Measurements from ENCODE around the gene MSS51.
"Not testable (repeated sequence)": the region's sequence is repeated elsewhere in the genome, so short reads cannot be mapped to it uniquely, and the experiment has no call there.

MSS51 gene

GRCh38 chr10:73414230-73414945 is 19.0 kb downstream of the MSS51 start:
- DNase-seq (ENCODE audit: low read depth in 2 of 2), result no peak

- DNase-seq (ENCODE audit: low read depth in 2 of 2), result peak; percentile 89 to 90
Observed at GRCh38 chr10:73413528-73414229, 19.7 kb downstream of the MSS51 start, which contains the start of gene ANXA7. TSS of gene ANXA7 (minus strand) at chr10:73414058. CDS start at chr10:73400856, 13,202 bp downstream.

- peak in 1 of 2 donors; percentile 6 for DNase-seq (ENCODE audit: low read depth in 2 of 2)
Observed at GRCh38 chr10:73413108-73413527, 20.2 kb downstream of the MSS51 start.

GRCh38 chr10:73410897-73411296 is 22.5 kb downstream of the MSS51 start:
- no peak for DNase-seq (ENCODE audit: low read depth in 2 of 2)

DNA sequence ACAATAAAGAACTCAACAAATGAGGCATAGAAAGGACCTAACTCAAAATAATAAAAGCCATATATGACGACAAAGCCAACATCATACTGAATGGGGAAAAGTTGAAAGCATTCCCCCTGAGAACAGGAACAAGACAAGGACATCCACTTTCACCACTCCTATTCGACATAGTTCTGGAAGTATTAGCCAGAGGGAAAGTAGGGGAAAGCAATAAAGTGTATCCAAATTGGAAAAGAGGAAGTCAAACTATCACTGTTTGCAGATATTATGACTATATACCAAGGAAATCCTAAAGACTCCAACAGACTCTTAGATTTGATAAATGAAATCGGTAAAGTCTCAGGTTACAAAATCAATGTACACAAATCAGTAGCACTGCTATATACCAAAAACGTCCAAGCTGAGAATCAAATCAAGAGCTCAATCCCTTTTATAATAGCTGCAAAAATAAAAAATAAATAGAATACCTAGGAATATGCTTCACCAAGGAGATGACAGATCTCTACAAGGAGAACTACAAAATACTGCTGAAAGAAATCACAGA is 24.3 kb downstream of the MSS51 start:
- no peak for DNase-seq (ENCODE audit: low read depth in 2 of 2)

DNA sequence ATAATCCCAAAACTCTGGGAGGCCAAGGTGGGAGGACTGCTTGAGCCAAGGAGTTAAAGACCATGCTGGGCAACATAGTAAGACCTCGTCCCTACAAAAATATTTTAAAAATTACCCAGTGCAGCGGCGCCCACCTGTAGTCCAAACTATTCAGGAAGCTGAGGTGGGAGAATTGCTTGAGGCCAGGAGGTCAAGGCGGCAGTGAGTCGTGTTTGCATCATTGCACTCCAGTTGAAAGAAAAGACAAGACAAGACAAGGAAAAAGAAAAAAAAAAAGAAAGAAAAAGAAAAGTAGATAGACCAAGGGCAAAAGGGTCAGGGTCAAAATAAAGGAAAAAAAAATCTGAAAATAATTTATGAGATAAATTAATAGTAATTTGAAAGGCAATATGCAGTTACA is 25.3 kb downstream of the MSS51 start:
- no peak for DNase-seq (ENCODE audit: low read depth in 2 of 2)

GRCh38 chr10:73407495-73407894 is 25.9 kb downstream of the MSS51 start:
- no peak for DNase-seq (ENCODE audit: low read depth in 2 of 2)

GRCh38 chr10:73406846-73407245 is 26.5 kb downstream of the MSS51 start:
- no peak for DNase-seq (ENCODE audit: low read depth in 2 of 2)

DNA sequence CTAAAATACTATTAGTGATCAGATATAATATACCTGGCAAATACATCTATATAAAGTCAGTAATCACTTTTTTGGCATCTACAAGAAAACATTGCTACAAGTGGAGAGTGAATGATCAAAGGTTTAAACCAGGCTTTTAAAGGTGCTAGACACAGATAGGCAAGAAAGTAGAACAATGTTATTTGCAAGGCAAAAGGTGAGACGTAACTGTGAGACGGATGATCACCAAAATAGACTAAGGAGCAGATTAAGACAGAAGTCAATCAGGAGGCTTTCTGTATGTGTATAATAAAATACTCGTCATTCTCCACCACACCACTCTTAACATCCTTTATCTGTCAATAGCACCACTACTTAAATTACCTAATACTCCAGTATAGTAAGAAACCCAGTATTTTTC is 27.8 kb downstream of the MSS51 start:
- no peak for DNase-seq (ENCODE audit: low read depth in 2 of 2)

DNA sequence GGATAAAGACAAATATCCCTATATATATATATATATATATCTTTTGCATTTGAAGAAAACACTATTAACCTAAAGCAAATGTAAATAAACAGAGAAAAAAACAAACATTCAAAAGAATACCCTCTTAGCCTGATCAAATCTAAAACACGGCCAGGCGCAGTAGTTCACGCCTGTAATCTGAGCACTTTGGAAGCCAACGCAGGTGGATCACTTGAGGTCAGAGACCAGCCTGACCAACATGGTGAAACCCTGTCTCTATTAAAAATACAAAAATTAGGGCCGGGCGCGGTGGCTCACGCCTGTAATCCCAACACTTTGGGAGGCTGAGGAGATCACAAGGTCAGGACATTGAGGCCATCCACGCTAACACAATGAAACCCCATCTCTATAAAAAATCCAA is 28.7 kb downstream of the MSS51 start:
- DNase-seq (ENCODE audit: low read depth in 2 of 2), result no peak

- no peak for DNase-seq (ENCODE audit: low read depth in 2 of 2)
Observed at GRCh38 chr10:73401636-73402035, 31.7 kb downstream of the MSS51 start.

DNA sequence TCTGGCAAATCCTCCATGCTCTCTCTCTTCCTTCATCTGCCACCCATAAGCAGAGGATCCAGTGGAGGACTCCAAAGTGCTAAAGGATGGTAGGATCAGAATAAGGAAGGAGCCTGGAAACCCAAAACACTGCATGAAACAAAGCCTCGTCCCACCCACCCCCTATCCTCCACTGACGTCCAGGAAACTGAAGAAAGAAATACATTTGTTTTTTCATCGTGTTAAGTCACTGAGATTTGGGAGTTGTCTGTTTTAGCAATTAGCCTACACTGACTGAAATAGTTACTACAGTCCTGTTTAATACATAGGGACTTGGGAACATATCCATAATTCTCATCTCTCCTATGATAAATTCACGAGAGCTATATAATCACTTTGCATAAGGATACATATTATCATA is 34.3 kb downstream of the MSS51 start:
- no peak for DNase-seq (ENCODE audit: low read depth in 2 of 2)

DNA sequence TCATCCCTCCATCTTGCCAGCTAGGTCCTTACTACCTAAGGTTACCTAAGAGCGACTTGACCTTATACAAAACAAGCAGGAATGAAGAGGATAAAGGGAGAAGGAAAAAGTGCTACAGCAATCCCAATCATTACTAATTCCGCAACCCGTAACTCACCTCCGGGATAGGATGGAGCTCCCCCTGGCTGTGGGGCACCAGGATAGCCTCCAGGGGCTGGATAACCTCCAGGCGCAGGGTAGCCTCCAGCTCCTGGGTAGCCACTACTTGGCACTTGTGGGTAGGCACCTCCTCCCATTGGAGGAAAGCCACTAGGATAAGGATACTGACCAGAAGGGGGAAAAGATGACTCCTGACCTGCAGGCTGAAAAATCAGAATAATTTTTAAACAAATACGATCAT is 35.3 kb downstream of the MSS51 start:
- no peak for DNase-seq (ENCODE audit: low read depth in 2 of 2)

- not testable (repeated sequence) for DNase-seq (ENCODE audit: low read depth in 2 of 2)
Observed at GRCh38 chr10:73394325-73394724, 39.0 kb downstream of the MSS51 start.

DNA sequence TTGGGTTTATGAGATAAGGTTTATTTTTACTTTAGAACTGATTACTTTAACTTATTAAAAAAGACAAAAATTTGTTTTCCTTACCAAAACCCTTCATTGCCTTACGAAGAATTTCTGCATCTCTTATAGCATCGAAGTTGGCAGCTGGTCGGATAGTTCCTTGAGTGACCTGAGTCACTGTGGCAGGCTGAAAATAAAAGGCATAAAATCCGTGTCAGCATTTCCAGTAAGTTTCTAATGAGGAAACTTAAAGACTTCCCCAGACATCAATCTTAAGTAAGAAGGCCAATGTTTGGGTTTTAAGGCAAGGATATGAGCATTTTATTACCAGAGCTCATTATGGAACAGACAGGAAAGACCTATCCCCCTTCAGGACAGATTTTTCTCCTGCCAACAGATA is 45.1 kb downstream of the MSS51 start:
- DNase-seq (ENCODE audit: low read depth in 2 of 2), result no peak

DNA sequence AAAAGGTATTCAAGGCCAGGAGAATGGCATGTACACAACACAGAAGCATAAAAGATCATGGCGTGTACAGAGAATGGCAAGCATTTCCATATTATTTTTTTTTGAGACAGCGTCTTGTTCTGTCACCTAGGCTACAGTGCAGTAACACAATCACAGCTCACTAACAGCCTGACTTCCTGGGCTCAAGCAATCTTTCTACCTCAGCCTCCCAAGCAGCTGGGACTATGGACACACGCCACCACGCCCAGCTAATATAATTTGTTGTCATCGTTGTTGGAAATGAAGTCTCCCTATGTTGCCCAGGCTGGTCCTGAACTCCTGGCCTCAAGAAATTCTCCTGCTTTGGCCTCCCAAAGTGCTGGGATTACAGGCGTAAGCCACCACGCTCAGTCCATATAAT is 46.8 kb downstream of the MSS51 start:
- no peak for DNase-seq (ENCODE audit: low read depth in 2 of 2)

GRCh38 chr10:73379064-73379748 is 54.2 kb downstream of the MSS51 start:
- DNase-seq (ENCODE audit: low read depth in 2 of 2), result no peak

DNA sequence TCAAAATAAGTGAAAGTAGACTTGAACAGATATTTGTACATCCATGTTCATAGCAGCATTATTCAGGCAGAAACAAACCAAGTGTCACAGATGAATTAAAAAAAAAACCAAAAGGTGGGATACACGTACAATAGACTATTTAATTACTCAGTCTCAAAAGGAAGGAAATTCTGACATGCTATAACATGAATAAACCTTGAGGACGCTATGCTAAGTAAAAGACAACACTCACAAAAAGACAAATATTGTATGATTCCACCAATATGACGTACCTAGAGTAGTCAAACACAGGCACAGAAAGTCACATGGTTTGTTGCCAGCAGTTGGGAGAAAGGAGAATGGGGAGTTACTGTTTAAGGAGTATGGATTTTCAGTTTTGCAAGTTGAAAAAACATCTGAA is 56.7 kb downstream of the MSS51 start:
- DNase-seq (ENCODE audit: low read depth in 2 of 2), result no peak

Data from stimulated activated CD8-positive, alpha-beta memory T cell treated with anti-CD3 and anti-CD28 coated beads, Interleukin-7, amount 100 ng/mL, for 1 hour (primary cell).